Stimulated activated naive CD8-positive, alpha-beta T cell treated with anti-CD3 and anti-CD28 coated beads, Interleukin-15, amount 100 ng/mL, for 72 hours (primary cell): ENCODE measurements around the gene TAF1A.
A peak's percentile ranks its signal among the peaks of the same experiment; 100 is the strongest.

Source experiments
- ATAC-seq: fragments of 150-1000 bp; cut with Tn5 transposase; 2 replicates; pipeline ENCODE4 v1.10.0; 2021; ENCODE audit warnings: mild to moderate bottlenecking, moderate library complexity
- DNase-seq, 2 donors: peaks; one replicate each; pipeline ENCODE4 v3.0.0; 2021 to 2022
- H3K27ac Mint-ChIP-seq, 2 donors: one replicate each; pipeline ENCODE4 v1.8.0; 2022; ENCODE audit warnings: mild to moderate bottlenecking in 2 of 2, mixed read lengths in 2 of 2, moderate library complexity in 2 of 2
- H3K27me3 Mint-ChIP-seq: one replicate; pipeline ENCODE4 v1.8.0; 2022; ENCODE audit warnings: mixed read lengths
- H3K4me1 Mint-ChIP-seq: one replicate; pipeline ENCODE4 v1.8.0; 2022; ENCODE audit warnings: mild to moderate bottlenecking, mixed read lengths
- H3K4me3 Mint-ChIP-seq, 2 donors: one replicate each; pipeline ENCODE4 v1.8.0; 2022; ENCODE audit warnings: mild to moderate bottlenecking in 2 of 2, mixed read lengths in 2 of 2, moderate library complexity in 1 of 2
- H3K9me3 Mint-ChIP-seq, 2 donors: one replicate each; pipeline ENCODE4 v1.8.0; 2022; ENCODE audit warnings: mixed read lengths in 2 of 2

The TAF1A gene

GRCh38 chr1:222589462-222590302 lies at the start of gene TAF1A:
TSS of gene TAF1A (minus strand) at chr1:222589933.
- Mint-ChIP-seq H3K27ac (peak within 1 kb of the TSS; percentile 98 to 99), H3K27me3 (no peaks in the 10 kb centered on the region), H3K9me3 (no peaks in the 10 kb centered on the region), H3K4me1 (peaks cover 50% of the 10 kb centered on the region), H3K4me3 (peak within 1 kb of the TSS; percentile 94 to 97)
- DNase-seq, result peak; percentile 72 to 85
- ATAC-seq, result peak; percentile 99

- H3K27ac Mint-ChIP-seq, result no peak overlapping the region
Measured at GRCh38 chr1:222634180-222635013, 44.7 kb upstream of the TAF1A start.

GRCh38 chr1:222632749-222633148 lies 43.0 kb upstream of the TAF1A start:
- Mint-ChIP-seq H3K4me1 (peaks cover 22% of the 10 kb centered on the region), H3K4me3 (no peak overlapping the region), H3K27ac (no peak overlapping the region), H3K9me3 (no peaks in the 10 kb centered on the region), H3K27me3 (no peaks in the 10 kb centered on the region)
- DNase-seq, result no peak
- ATAC-seq, result no peak

More at GRCh38 chr1:222634180-222635013, 44.7 kb upstream of the TAF1A start:
- no peaks in the 10 kb centered on the region for H3K9me3 Mint-ChIP-seq
- H3K27me3 Mint-ChIP-seq, result no peaks in the 10 kb centered on the region
- peaks cover 22% of the 10 kb centered on the region for H3K4me1 Mint-ChIP-seq
- ATAC-seq, result peak; percentile 78
- no peak overlapping the region for H3K4me3 Mint-ChIP-seq
- DNase-seq, result peak; percentile 55 to 71

GRCh38 chr1:222631611-222632208 lies 42.0 kb upstream of the TAF1A start:
- H3K27me3 Mint-ChIP-seq, result no peaks in the 10 kb centered on the region
- H3K4me1 Mint-ChIP-seq, result peaks cover 22% of the 10 kb centered on the region
- ATAC-seq (no peak), DNase-seq (no peak)
- H3K27ac Mint-ChIP-seq, result peak overlapping the region in 1 of 2 donors; percentile 54
- no peaks in the 10 kb centered on the region for H3K9me3 Mint-ChIP-seq
- no peak overlapping the region for H3K4me3 Mint-ChIP-seq

- ATAC-seq (no peak), DNase-seq (no peak)
- Mint-ChIP-seq H3K9me3 (no peaks in the 10 kb centered on the region), H3K27me3 (no peaks in the 10 kb centered on the region), H3K4me3 (no peak overlapping the region), H3K4me1 (peaks cover 22% of the 10 kb centered on the region), H3K27ac (peak overlapping the region in 1 of 2 donors; percentile 45)
Measured at GRCh38 chr1:222629921-222630535, 40.3 kb upstream of the TAF1A start.

GRCh38 chr1:222627232-222627631 lies 37.5 kb upstream of the TAF1A start:
- Mint-ChIP-seq H3K27ac (peak overlapping the region in 1 of 2 donors; percentile 23), H3K9me3 (no peaks in the 10 kb centered on the region), H3K4me3 (no peak overlapping the region), H3K4me1 (peaks cover 9% of the 10 kb centered on the region), H3K27me3 (no peaks in the 10 kb centered on the region)
- ATAC-seq, result no peak
- no peak for DNase-seq

- ATAC-seq (no peak), DNase-seq (no peak)
- no peak overlapping the region for H3K4me3 Mint-ChIP-seq
- H3K9me3 Mint-ChIP-seq, result no peaks in the 10 kb centered on the region
- no peaks in the 10 kb centered on the region for H3K27me3 Mint-ChIP-seq
- no peak overlapping the region for H3K27ac Mint-ChIP-seq
- peaks cover 25% of the 10 kb centered on the region for H3K4me1 Mint-ChIP-seq
Measured at GRCh38 chr1:222624214-222624613, 34.5 kb upstream of the TAF1A start.

- Mint-ChIP-seq H3K9me3 (no peaks in the 10 kb centered on the region), H3K4me3 (no peak overlapping the region), H3K27me3 (no peaks in the 10 kb centered on the region), H3K4me1 (peaks cover 32% of the 10 kb centered on the region), H3K27ac (no peak overlapping the region)
- no peak for DNase-seq
- ATAC-seq, result no peak
Measured at GRCh38 chr1:222623458-222623857, 33.7 kb upstream of the TAF1A start.

GRCh38 chr1:222622765-222623164 lies 33.0 kb upstream of the TAF1A start:
- no peak for ATAC-seq
- DNase-seq, result no peak
- Mint-ChIP-seq H3K4me1 (peaks cover 32% of the 10 kb centered on the region), H3K4me3 (no peak overlapping the region), H3K27me3 (no peaks in the 10 kb centered on the region), H3K27ac (no peak overlapping the region), H3K9me3 (no peaks in the 10 kb centered on the region)

GRCh38 chr1:222620566-222620965 lies 30.8 kb upstream of the TAF1A start:
- H3K9me3 Mint-ChIP-seq, result no peaks in the 10 kb centered on the region
- H3K27ac Mint-ChIP-seq, result no peak overlapping the region
- no peak for DNase-seq
- no peak overlapping the region for H3K4me3 Mint-ChIP-seq
- H3K4me1 Mint-ChIP-seq, result peaks cover 39% of the 10 kb centered on the region
- ATAC-seq, result no peak
- H3K27me3 Mint-ChIP-seq, result peaks cover 8% of the 10 kb centered on the region

- peak overlapping the region; percentile 83 to 86 for H3K4me3 Mint-ChIP-seq
- DNase-seq (no peak), ATAC-seq (no peak)
- H3K27me3 Mint-ChIP-seq, result peaks cover 22% of the 10 kb centered on the region
- H3K4me1 Mint-ChIP-seq, result peaks cover 39% of the 10 kb centered on the region
- H3K9me3 Mint-ChIP-seq, result no peaks in the 10 kb centered on the region
- H3K27ac Mint-ChIP-seq, result peak overlapping the region; percentile 29 to 79
Measured at GRCh38 chr1:222618880-222619596, 29.3 kb upstream of the TAF1A start.

GRCh38 chr1:222618001-222618879 lies 28.5 kb upstream of the TAF1A start, which contains the start of gene MIA3:
TSS of gene MIA3 (plus strand) at chr1:222618097. CDS start at chr1:222618111, 14 bp downstream.
- Mint-ChIP-seq H3K4me3 (peak within 1 kb of the TSS; percentile 83 to 92), H3K27ac (peak within 1 kb of the TSS; percentile 87 to 97), H3K4me1 (peaks cover 39% of the 10 kb centered on the region), H3K27me3 (peaks cover 30% of the 10 kb centered on the region), H3K9me3 (no peaks in the 10 kb centered on the region)
- DNase-seq (peak; percentile 46 to 69), ATAC-seq (peak; percentile 65)

GRCh38 chr1:222617367-222617951 lies 27.7 kb upstream of the TAF1A start:
- no peaks in the 10 kb centered on the region for H3K9me3 Mint-ChIP-seq
- peaks cover 35% of the 10 kb centered on the region for H3K4me1 Mint-ChIP-seq
- peaks cover 38% of the 10 kb centered on the region for H3K27me3 Mint-ChIP-seq
- H3K4me3 Mint-ChIP-seq, result peak overlapping the region; percentile 81 to 92
- H3K27ac Mint-ChIP-seq, result peak overlapping the region; percentile 87 to 97
- DNase-seq (peak; percentile 87 to 92), ATAC-seq (peak; percentile 95)
